Lung (tissue), 12 donors: Measurements from ENCODE around the gene BICC1. TPM values are rescaled to one million over a fixed set of nuclear protein-coding genes. Genes with fewer than 3 reads are reported as not detected.

Experiments
- ATAC-seq: fragments of 200-7000 bp; cut with Tn5 transposase; one replicate; pipeline ENCODE4 v1.9.1; 2020; ENCODE audit warnings: moderate number of reproducible peaks; ENCODE audit not compliant: insufficient read depth, low FRiP score
- DNase-seq, 3 donors: peaks; one replicate each; pipeline ENCODE4 v3.0.0-alpha.2; 2013 to 2017
- H3K27ac ChIP-seq, 2 donors: one replicate each; pipeline ENCODE4 v1.5.1; 2013; ENCODE audit warnings: mild to moderate bottlenecking in 2 of 2, moderate library complexity in 2 of 2, control low read depth in 1 of 2, inconsistent platforms in 1 of 2, low read depth in 1 of 2, low read length in 1 of 2
- H3K27me3 ChIP-seq, 3 donors: one replicate each; pipeline ENCODE4 v1.5.1; 2013; ENCODE audit warnings: low read length in 2 of 3; ENCODE audit not compliant: control insufficient read depth in 3 of 3, insufficient read depth in 3 of 3
- H3K36me3 ChIP-seq, 4 donors: one replicate each; pipeline ENCODE4 v1.5.1; 2013; ENCODE audit warnings: low read length in 4 of 4, mild to moderate bottlenecking in 1 of 4, moderate library complexity in 1 of 4; ENCODE audit not compliant: control insufficient read depth in 4 of 4, insufficient read depth in 4 of 4
- H3K4me1 ChIP-seq, 5 donors: one replicate each; pipeline ENCODE4 v1.5.1; 2013; ENCODE audit warnings: low read length in 5 of 5, mild to moderate bottlenecking in 2 of 5, moderate library complexity in 1 of 5; ENCODE audit not compliant: control insufficient read depth in 5 of 5, insufficient read depth in 5 of 5
- H3K4me3 ChIP-seq: one replicate; pipeline ENCODE4 v1.5.1; 2013; ENCODE audit warnings: mild to moderate bottlenecking, control low read depth, moderate library complexity
- H3K9ac ChIP-seq, 2 donors: one replicate each; pipeline ENCODE4 v1.5.1; 2013; ENCODE audit warnings: low read length in 2 of 2, control low read depth in 1 of 2; ENCODE audit not compliant: insufficient read depth in 1 of 2
- H3K9me3 ChIP-seq, 4 donors: one replicate each; pipeline ENCODE4 v1.5.1; 2013; ENCODE audit warnings: low read length in 3 of 4, mild to moderate bottlenecking in 1 of 4, moderate library complexity in 1 of 4; ENCODE audit not compliant: control insufficient read depth in 4 of 4, insufficient read depth in 3 of 4
- CTCF ChIP-seq: IDR thresholded peaks from 2 replicates; pipeline ENCODE4 v1.5.1; 2012; ENCODE audit warnings: mild to moderate bottlenecking; ENCODE audit errors: control extremely low read depth, extremely low read depth
- WGBS, 2 donors: extraction: QIAGEN DNeasy Blood & Tissue Kit; methylation state at CpG; one replicate each; pipeline ENCODE4 v1.1.7; 2013; 5-methylcytosine and 5-hydroxymethylcytosine counted together
- polyA plus RNA-seq, 2 donors: library from polyadenylated mRNA; stranded (reverse); fragments of 200-250 nt; gene quantifications; one replicate each; pipeline ENCODE4 v1.2.1, GENCODE V29; 2013
- total RNA-seq, 2 donors: library from RNA; depleted of rRNA in 1 of 2; stranded (reverse); fragments of >200 nt in 1 of 2; gene quantifications; one replicate each; pipeline ENCODE4 v1.2.1, GENCODE V29; 2014 to 2021
- donor health status: control.
- donor health status: control.
- donor health status: Bipolar disorder and iron deficiency.
- donor health status: healthy.
- donor health status: DM: yes; HTN: yes; CAD: no.

BICC1 gene
- total and polyA plus RNA-seq, 4 donors, result 2.3 to 43.1 (median 5.9) TPM

GRCh38 chr10:58653139-58653538, 140.5 kb downstream of the BICC1 start:
- Histone ChIP-seq H3K9me3 (no peaks in the 10 kb centered on the region), H3K9ac (no peak overlapping the region), H3K4me1 (peaks cover 1 to 29% (median 19%) of the 10 kb centered on the region in 5 donors), H3K27ac (no peak overlapping the region), H3K4me3 (no peak overlapping the region), H3K27me3 (no peaks in the 10 kb centered on the region), H3K36me3 (peaks cover 0 to 2% (median 0%) of the 10 kb centered on the region in 4 donors)
- no peak for TF ChIP-seq CTCF
- ATAC-seq, result no peak
- DNase-seq, result no peak

- DNase-seq, result no peak
- no peak overlapping the region for H3K9ac ChIP-seq
- no peaks in the 10 kb centered on the region for H3K4me1 ChIP-seq
- no peak for ATAC-seq
- no peak overlapping the region for H3K4me3 ChIP-seq
- TF ChIP-seq CTCF, result no peak
- no peaks in the 10 kb centered on the region for H3K27me3 ChIP-seq
- H3K9me3 ChIP-seq, result peaks cover 0 to 3% (median 2%) of the 10 kb centered on the region in 4 donors
- no peaks in the 10 kb centered on the region for H3K36me3 ChIP-seq
- no peak overlapping the region for H3K27ac ChIP-seq
- WGBS, 2 donors, result 62 to 76% methylated on average over 5 of the region's 5 CpGs
Observed at GRCh38 chr10:58660575-58661255, 148.0 kb downstream of the BICC1 start.

DNA sequence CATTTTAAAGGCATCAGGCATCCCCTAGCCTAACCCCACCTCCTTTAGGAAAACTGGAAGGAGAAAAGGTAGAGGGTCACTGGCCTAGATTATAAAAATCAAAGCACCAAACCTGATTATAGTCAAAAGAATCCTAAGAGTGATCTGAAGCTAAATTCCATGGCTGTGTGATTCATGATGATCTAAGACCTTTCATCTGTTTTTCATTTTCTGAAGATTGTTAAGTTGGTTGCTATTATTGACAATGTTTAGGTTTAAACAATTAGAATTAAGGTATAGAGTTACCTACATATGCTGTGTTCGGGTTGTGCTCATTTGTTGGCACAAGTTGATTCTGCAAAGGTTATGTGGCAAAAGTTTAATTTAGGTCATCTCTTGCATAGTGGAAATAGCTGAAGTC, 148.7 kb downstream of the BICC1 start:
- Histone ChIP-seq H3K27ac (no peak overlapping the region), H3K4me3 (no peak overlapping the region), H3K27me3 (no peaks in the 10 kb centered on the region), H3K9me3 (peaks cover 0 to 3% (median 2%) of the 10 kb centered on the region in 4 donors), H3K36me3 (no peaks in the 10 kb centered on the region), H3K4me1 (no peaks in the 10 kb centered on the region), H3K9ac (no peak overlapping the region)
- no peak for TF ChIP-seq CTCF
- DNase-seq, result no peak
- WGBS, 2 donors, result 76 to 87% methylated on average over 1 of the region's 1 CpG
- ATAC-seq, result no peak

- Histone ChIP-seq H3K9me3 (peaks cover 0 to 3% (median 2%) of the 10 kb centered on the region in 4 donors), H3K4me1 (no peaks in the 10 kb centered on the region), H3K36me3 (no peaks in the 10 kb centered on the region), H3K4me3 (no peak overlapping the region), H3K27ac (no peak overlapping the region), H3K27me3 (no peaks in the 10 kb centered on the region), H3K9ac (no peak overlapping the region)
- ATAC-seq (no peak), DNase-seq (no peak)
- WGBS, 2 donors, result 40 to 50% methylated on average over 2 of the region's 2 CpGs
- no peak for TF ChIP-seq CTCF
Observed at GRCh38 chr10:58661902-58662301, 149.2 kb downstream of the BICC1 start.
